GM18867 (cell line): ENCODE data around the gene SRPK2.
A peak's percentile ranks its signal among the peaks of the same experiment; 100 is the strongest.
"Not testable (repeated sequence)": the region's sequence is repeated elsewhere in the genome, so short reads cannot be mapped to it uniquely, and the experiment has no call there.

ENCODE experiments used
- ATAC-seq: cut with Tn5 transposase; IDR thresholded peaks from one replicate; pipeline ENCODE4 v1.9.1; 2021; ENCODE audit warnings: mild to moderate bottlenecking, moderate library complexity; ENCODE audit not compliant: unreplicated experiment

Gene SRPK2

DNA sequence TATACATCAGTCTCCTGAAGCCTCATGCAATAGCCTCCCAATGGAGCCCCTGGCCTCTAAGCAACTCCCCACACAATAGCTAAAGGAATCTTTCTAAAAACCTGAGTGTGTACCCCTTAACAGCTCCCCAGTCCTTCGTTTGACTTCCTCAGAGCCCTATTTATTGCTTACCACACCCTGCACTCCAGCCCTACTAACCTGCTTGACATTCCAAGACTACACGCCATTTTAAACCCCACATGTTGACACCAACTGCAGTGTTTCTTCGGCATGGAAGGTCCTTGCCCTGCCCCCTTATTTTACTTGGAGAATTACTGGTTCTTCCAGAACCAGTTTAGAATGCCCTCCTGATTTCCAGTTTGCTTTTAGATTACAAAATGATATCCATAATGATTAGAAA is 10.8 kb downstream of the SRPK2 start:
- no peak for ATAC-seq

GRCh38 chr7:105376908-105377533 is 11.7 kb downstream of the SRPK2 start:
- no peak for ATAC-seq

DNA sequence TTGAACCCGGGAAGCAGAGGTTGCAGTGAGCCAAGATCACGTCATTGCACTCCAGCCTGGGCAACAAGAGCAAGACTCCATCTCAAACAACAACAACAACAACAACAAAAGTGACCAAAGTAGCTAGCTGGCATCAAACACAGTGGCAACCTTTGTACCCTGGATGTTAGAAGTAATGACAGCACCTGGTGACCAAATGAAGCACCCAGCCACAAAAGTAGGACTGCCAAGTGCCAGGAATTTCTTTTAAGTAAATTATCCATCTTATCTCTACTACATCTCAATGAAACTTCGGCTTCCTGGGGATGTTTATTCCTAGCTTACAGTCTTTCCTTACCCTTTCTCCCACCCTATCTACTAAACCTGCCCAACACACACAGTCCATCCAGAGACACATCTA is 18.8 kb downstream of the SRPK2 start:
- ATAC-seq: no peak

DNA sequence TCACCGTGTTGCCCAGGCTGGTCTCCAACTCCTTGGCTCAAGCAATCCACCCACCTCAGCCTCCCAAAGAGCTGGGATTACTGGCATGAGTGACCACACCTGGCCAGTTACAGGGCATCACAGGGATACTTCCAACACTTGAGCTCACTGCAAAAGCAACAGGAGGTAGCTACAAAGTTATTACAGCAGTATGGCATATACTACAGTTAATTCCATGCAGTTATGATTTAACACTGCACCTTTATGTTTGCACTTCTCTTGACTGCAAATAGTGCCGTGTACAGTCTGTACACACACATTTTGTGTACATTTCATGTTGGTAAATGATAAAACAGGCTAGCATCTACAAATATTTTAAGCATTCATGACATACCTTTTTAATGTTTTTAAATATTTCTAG is 21.3 kb downstream of the SRPK2 start:
- ATAC-seq: no peak

DNA sequence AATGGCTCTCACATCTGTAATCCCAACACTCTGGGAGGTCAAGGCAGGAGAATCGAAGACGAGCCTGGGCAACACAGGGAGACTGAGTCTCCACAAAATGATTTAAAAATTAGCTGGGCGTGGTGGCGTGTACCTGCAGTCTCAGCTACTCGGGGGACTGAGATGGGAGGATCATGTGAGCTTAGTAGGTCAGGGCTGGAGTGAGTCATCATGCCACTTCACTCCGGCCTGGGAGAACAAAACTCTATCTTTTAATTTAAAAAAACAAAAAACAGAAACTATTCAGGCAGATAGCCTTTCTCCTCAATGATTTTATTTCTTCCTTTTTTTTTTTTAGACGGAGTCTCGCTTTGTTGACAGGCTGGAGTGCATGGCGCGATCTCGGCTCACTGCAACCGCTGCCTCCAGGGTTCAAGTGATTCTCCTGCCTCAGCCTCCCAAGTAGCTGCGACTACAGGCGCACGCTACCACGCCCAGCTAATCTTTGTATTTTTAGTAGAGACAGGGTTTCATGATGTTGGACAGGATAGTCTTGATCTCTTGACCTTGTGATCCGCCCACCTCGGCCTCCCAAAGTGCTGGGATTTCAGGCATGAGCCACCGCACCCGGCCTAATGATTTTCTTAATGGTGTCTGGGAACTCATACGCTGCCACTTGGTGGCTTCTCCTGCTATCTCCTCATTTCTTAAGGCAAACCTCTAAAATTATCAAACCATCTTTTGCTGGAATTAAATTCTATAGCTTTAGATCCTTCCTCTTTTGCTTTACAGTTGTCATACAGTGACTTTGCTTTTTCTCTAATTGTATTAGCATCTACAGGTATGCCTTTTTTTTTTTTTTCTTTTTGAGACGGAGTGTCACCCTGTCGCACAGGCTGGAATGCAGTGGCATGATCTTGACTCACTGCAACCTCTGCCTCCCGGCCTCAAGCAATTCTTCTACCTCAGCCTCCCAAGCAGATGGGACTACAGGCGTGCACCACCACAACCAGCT is 22.9 kb downstream of the SRPK2 start:
- ATAC-seq: no peak

- ATAC-seq: no peak
These were observed 24.0 kb downstream of the SRPK2 start for GRCh38 chr7:105364684-105365083.

DNA sequence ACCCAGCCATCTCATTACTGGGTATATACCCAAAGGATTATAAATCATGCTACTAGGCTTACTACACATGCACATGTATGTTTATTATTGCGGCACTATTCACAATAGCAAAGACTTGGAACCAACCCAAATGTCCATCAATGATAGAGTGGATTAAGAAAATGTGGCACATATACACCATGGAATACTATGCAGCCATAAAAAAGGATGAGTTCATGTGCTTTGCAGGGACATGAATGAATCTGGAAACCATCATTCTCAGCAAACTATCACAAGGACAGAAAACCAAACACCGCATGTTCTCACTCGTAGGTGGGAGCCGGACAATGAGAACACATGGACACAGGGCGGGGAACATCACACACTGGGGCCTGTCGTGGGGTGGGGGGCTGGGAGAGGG is 25.1 kb downstream of the SRPK2 start:
- ATAC-seq: not testable (repeated sequence)

GRCh38 chr7:105362685-105363084 is 26.0 kb downstream of the SRPK2 start:
- not testable (repeated sequence) for ATAC-seq

- ATAC-seq: not testable (repeated sequence)
These were observed 26.7 kb downstream of the SRPK2 start for GRCh38 chr7:105361995-105362394.

- ATAC-seq: not testable (repeated sequence)
These were observed 28.6 kb downstream of the SRPK2 start for GRCh38 chr7:105360149-105360548.

- ATAC-seq: no peak
These were observed 33.0 kb downstream of the SRPK2 start for GRCh38 chr7:105355701-105356100.

GRCh38 chr7:105354383-105354782 is 34.3 kb downstream of the SRPK2 start:
- no peak for ATAC-seq

DNA sequence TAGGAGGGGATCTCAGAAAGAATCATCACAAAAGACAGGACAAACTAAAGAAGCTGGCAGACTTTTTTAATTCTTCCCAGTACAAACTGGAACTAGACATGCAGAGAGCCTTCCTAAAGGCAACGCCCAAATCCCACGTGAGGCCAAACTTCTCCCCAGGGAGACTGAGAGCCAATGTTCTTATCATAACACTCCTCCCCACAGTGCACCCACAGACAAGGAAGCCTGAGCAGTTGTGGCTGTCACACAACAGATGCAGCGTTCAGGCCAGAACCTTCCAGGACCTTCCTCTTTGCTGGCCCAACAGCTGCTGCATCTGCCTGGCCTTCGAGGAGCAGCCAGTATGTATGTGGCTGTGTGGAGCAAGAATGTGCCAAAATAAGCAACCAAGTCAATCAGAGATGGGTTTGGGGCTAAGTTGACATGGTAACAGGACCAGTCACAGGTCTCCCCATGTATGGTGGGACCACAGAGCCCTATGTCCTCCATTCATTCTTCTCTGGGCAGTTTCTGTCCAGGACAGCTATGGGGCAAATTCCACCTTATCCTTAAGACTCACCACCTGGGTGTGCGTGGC is 34.9 kb downstream of the SRPK2 start:
- no peak for ATAC-seq

GRCh38 chr7:105352901-105353668 is 35.6 kb downstream of the SRPK2 start:
- ATAC-seq: no peak

- peak; percentile 94 for ATAC-seq
These were observed 36.6 kb downstream of the SRPK2 start for GRCh38 chr7:105352018-105352612.

- no peak for ATAC-seq
These were observed 37.8 kb downstream of the SRPK2 start for GRCh38 chr7:105350906-105351305.

DNA sequence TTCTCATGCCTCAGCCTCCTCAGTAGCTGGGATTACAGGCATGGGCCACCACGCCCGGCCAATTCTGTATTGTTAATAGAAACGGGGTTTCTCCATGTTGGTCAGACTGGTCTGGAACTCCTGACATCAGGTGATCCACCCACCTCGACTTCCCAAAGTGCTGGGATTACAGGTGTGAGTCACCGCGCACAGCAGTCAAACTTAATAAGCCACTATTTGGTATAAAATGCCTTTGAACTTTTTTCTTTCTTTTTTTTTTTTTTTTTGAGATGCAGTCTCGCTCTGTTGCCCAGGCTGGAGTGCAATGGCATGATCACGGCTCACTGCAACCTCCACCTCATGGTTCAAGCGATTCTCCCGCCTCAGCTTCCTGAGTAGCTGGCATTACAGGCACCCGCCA is 40.5 kb downstream of the SRPK2 start:
- ATAC-seq: not testable (repeated sequence)

DNA sequence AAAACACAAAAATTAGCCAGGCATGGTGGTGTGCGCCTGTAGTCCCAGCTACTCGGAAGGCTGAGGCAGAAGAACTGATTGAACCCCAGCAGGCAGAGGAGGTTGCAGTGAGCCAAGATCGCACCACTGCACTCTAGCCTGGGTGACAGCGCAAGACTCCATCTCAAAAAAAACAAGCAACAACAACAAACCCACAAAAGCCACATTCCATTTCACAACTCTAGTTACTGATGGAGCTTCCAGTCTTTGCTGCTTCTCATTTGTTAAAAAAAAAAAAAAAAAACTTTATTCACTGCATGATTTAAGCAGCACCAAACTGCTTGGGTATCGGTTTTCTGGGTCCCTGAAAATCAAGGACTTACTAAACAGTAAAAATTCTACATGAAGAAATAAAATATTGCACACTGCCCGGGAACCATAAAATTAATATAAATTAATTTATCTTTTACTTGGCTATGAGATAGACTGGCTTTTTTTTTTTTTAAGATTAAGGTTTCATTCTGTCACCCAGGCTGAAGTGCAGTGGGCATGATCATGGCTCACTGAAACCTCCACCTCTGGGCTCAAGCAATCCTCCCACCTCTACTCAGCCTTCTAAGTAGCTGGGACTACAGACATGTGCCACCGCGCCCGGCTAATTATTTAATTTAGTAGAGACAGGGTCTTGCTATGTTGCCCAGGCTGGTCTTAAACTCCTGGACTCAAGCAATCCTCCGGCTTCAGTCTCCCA is 42.0 kb downstream of the SRPK2 start:
- ATAC-seq: no peak

GRCh38 chr7:105346138-105346537 is 42.6 kb downstream of the SRPK2 start:
- ATAC-seq: no peak

DNA sequence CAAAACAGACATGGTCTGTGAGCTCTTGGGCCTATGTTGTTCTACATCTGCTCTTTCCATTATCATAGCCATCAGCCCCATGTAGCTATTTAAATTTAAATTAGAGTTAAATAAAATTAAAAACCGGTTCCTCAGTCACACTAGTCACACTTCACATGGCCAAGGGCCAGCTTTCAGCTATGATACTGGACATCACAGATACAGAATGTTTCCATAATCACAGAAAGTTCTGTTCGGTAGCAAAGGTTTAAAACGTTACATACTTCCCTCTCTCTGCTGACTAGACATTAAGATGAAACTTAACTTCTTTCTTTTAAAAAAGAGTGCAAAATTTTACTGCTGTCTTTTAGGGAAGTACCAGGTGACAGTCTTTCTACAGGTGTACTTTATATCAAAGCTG is 43.0 kb downstream of the SRPK2 start:
- no peak for ATAC-seq
